ENCODE data around the gene TMEM187.

Gene TMEM187

GRCh38 chrX:154006947-154007346, 34.4 kb downstream of the TMEM187 start:
- no peak for DNase-seq

- DNase-seq, result peak; percentile 24
Observed at GRCh38 chrX:154008521-154008920, 36.0 kb downstream of the TMEM187 start.

- DNase-seq, result no peak
Observed at GRCh38 chrX:154010330-154011087, 38.0 kb downstream of the TMEM187 start.

GRCh38 chrX:154011376-154012335, 39.1 kb downstream of the TMEM187 start:
- DNase-seq, result no peak

- DNase-seq, result no peak
Observed at GRCh38 chrX:154012336-154012991, 39.9 kb downstream of the TMEM187 start.

- no peak for DNase-seq
Observed at GRCh38 chrX:154013001-154013421, 40.5 kb downstream of the TMEM187 start.

- no peak for DNase-seq
Observed at GRCh38 chrX:154013614-154014360, 41.2 kb downstream of the TMEM187 start.

- DNase-seq, result no peak
Observed at GRCh38 chrX:154014429-154015380, 42.2 kb downstream of the TMEM187 start.

GRCh38 chrX:154015581-154016264, 43.2 kb downstream of the TMEM187 start:
- no peak for DNase-seq

- DNase-seq, result no peak
Observed at GRCh38 chrX:154016366-154017076, 44.0 kb downstream of the TMEM187 start.

- no peak for DNase-seq
Observed at GRCh38 chrX:154017766-154018517, 45.4 kb downstream of the TMEM187 start.

GRCh38 chrX:154018518-154019060, 46.0 kb downstream of the TMEM187 start:
- no peak for DNase-seq

- peak; percentile 39 for DNase-seq
Observed at GRCh38 chrX:154019061-154019621, 46.6 kb downstream of the TMEM187 start.

- peak; percentile 62 for DNase-seq
Observed at GRCh38 chrX:154019633-154020528, 47.3 kb downstream of the TMEM187 start, which contains the start of gene IRAK1. Gene IRAK1 (minus strand): TSS chrX:154019902. CDS start chrX:154019812, 90 bp downstream.

- no peak for DNase-seq
Observed at GRCh38 chrX:154020536-154021115, 48.1 kb downstream of the TMEM187 start.

GRCh38 chrX:154021131-154021611, 48.6 kb downstream of the TMEM187 start:
- DNase-seq, result no peak

- no peak for DNase-seq
Observed at GRCh38 chrX:154022108-154022507, 49.6 kb downstream of the TMEM187 start.

Data from NCI-H146 (cell line).